Activated CD4-positive, alpha-beta T cell treated with anti-CD3 and anti-CD28 coated beads, Interleukin-2, Interleukin-4, amounts not matched to agents 100 ng/mL and 50 ng/mL, durations not matched to agents 16 hours and 8 hours (primary cell): Measurements from ENCODE around the gene RGCC.

ENCODE experiments used
- DNase-seq: peaks from one replicate; pipeline ENCODE4 v3.0.0-alpha.2; 2020; ENCODE audit warnings: low spot score

Gene RGCC

GRCh38 chr13:41453620-41454019 is 3.7 kb upstream of the RGCC start:
- DNase-seq: no peak

GRCh38 chr13:41454170-41454569 is 3.2 kb upstream of the RGCC start:
- no peak for DNase-seq

GRCh38 chr13:41455725-41456419 is 1.5 kb upstream of the RGCC start:
- DNase-seq: no peak

GRCh38 chr13:41457589-41458186 is 338 bp downstream of the RGCC start:
- peak; percentile 15 for DNase-seq

- DNase-seq: peak; percentile 38
Measured at GRCh38 chr13:41458187-41458760, 924 bp downstream of the RGCC start.

GRCh38 chr13:41458761-41459431 is 1.5 kb downstream of the RGCC start:
- peak; percentile 79 for DNase-seq

GRCh38 chr13:41459432-41460073 is 2.2 kb downstream of the RGCC start:
- DNase-seq: peak; percentile 19

- no peak for DNase-seq
Measured at GRCh38 chr13:41460074-41460465, 2.7 kb downstream of the RGCC start.

- DNase-seq: no peak
Measured at GRCh38 chr13:41460930-41461329, 3.6 kb downstream of the RGCC start.

GRCh38 chr13:41461527-41462139 is 4.3 kb downstream of the RGCC start:
- no peak for DNase-seq

- DNase-seq: no peak
Measured at GRCh38 chr13:41462427-41462826, 5.1 kb downstream of the RGCC start.

GRCh38 chr13:41463838-41464602 is 6.7 kb downstream of the RGCC start:
- DNase-seq: peak; percentile 28

GRCh38 chr13:41465241-41465847 is 8.0 kb downstream of the RGCC start:
- peak; percentile 95 for DNase-seq

GRCh38 chr13:41465898-41466320 is 8.6 kb downstream of the RGCC start:
- DNase-seq: no peak

- no peak for DNase-seq
Measured at GRCh38 chr13:41467425-41467945, 10.1 kb downstream of the RGCC start.

- DNase-seq: no peak
Measured at GRCh38 chr13:41468631-41469030, 11.3 kb downstream of the RGCC start.

GRCh38 chr13:41470196-41470595 is 12.8 kb downstream of the RGCC start:
- DNase-seq: no peak

- DNase-seq: no peak
Measured at GRCh38 chr13:41471785-41472184, 14.4 kb downstream of the RGCC start.

GRCh38 chr13:41487222-41487621 is 29.9 kb downstream of the RGCC start:
- DNase-seq: no peak

GRCh38 chr13:41488124-41488523 is 30.8 kb downstream of the RGCC start:
- DNase-seq: no peak
